HG03135 (cell line): ENCODE data around the gene TMSB15C.
"Not testable (repeated sequence)": the region's sequence is repeated elsewhere in the genome, so short reads cannot be mapped to it uniquely, and the experiment has no call there.

Experiments used
- ATAC-seq: cut with Tn5 transposase; IDR thresholded peaks from one replicate; pipeline ENCODE4 v1.9.1; 2021; ENCODE audit warnings: mild to moderate bottlenecking, moderate library complexity; ENCODE audit not compliant: unreplicated experiment

TMSB15C gene

DNA sequence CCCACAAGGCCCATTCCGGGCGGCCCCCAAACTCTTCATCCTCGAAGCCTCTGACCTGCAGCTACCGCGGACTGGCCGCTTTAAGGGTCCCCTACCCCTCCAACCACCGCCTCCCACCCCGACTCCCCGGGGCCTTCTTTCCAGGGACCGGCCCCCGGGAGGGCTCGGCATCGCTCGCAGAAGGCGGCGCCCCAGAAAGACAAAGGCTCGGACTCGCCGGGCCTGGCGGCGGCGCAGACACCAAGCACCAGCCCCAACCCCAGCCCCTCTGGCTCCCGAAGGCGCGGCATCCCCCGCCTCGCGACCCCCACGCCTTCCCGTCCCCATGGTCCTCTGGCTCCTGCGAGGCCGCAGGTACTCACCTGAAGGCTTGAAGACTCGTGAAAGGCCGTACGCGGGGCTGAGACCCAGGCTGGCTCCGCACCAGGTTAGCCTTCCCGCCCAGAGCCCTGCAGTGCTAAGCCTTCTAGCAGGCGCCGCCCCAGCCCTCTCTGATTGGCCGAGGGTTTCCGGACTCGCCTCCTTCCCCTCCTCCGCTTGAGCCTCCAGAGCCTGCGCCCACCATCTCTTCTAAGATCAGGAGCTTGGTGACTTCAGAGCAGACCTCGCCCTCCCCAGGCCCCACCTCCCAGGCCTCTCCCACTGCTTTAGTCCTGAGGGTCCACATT lies at the start of gene TMSB15C:
TSS of gene TMSB15C (minus strand) at position 459 of the 668 bp plus-strand sequence.
- ATAC-seq = peak; percentile 98

DNA sequence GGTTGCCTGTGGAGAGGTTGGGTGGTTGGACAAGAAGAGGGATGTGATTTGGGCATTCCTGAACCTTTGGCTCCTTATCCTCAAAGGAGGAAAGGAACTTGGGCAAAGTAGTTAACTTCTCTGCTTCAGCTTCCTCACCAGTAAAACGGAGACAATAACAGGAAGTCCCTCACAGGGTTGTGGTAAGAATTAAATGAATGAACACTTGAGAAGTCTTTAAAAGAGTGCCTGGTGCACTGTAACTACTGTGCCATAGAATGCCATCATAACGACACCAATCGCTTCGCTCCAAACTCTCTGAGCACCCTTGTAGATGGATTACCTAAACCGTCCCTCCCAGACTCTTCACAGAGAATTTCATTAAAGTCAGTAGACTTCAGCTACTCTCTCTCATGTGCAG lies 46.8 kb upstream of the TMSB15C start:
- ATAC-seq = peak; percentile 61

DNA sequence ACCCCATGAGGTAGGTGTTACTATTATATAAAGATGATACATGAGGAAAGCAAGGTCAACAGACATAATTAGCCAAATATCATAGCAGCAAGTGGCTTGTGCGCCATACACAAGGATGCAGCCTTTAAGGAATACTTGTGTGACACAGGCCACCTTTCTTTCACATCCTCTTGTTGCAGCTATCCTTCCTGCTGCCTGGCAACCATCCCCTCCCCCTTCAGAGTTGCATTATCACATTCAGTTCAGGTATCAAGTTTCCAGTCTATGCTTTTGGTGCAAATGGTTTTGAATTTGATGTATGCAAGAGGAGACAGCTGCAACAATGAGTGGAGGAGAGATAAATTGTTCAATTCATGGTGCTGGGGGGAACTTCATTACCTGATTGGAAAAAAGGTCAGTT lies 42.7 kb upstream of the TMSB15C start:
- no peak for ATAC-seq

DNA sequence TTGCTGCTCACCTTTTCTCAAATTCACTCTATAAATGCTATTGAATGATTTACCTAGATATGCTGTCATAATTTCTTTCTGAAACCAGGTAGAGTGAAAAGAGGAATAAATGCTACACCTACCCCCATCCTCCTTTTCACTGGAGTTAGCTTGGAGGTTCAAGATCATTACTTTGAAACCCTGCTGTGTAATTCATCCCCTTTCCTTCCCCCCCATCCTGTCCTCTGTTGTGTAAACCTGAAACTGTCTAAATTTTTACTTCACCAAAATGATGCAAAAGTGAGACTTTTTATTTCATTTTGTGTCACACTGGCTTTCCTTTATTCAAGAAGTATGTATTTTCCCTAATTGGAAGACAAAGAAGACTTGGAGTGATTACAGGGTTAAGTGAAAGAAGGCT lies 41.7 kb upstream of the TMSB15C start:
- no peak for ATAC-seq

DNA sequence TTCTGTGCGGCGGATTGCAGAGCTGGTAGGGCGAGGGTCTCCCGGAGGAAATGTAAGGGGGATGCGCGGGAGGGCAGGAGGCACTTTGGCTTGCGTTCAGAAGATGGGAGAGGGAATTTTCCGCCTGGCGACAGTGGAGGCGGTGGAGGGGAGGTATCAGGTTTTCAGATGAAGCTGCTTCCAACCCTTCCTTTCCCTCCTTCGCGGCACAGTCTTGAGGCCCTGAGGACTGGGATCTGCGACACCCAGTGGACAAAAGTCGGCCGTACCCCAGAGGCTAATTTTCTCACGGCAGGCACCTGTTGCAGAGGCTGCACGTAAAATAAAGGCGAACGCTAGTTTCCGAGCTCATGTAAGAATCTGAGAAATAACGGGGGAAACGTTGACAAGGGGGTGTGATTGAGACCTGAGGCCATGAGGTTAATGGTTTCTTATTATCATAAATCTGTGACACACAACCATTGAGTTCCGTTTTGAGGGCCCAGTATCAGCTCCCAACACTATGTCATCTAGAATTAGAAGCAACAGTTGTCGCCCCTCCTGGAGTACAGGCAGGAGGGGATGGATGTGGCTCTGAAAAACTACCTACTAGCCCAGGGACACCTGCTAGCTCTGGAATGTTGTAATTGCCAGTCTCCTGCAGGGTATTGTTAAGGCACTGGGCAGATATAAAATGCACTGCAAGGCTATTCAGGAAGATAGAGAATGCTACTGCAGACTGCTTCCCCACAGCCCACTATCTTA lies 37.4 kb upstream of the TMSB15C start:
- ATAC-seq = peak; percentile 44

DNA sequence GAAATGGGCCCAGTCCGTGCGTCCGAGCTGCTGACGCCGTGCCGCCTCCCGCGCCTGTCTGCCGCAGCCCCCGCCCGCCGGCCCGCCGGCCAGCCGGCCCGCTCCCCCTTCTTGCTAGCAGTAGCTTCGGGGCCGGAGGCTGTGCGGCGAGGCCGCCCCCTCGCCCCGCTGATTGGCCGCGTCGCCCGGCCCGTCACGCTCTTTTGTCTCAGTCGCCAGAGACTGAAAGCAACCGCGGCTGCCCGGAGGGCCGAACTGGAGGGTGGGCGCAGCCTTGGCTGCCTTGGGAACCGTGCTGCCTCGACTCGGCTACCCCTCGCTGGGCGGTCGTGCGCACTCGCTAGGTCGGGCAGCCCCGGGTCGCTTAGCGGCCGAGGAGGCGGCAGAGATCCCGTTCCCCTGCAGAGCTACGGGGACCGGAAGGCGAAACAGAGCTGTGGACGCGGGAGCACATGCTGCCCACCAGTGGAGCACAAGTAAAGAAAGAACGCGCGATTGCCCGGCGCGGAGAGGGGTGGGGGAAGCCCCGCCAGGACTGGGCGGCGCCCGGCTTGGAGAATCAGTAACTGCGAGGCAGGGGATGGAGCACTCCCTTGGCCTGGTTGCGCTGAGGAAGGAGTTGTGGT lies 36.4 kb upstream of the TMSB15C start, which contains the start of gene ZCCHC18:
TSS of gene ZCCHC18 (plus strand) at position 198 of the 626 bp plus-strand sequence. CDS start 1,589 bp downstream, outside the sequence.
- peak; percentile 68 for ATAC-seq

DNA sequence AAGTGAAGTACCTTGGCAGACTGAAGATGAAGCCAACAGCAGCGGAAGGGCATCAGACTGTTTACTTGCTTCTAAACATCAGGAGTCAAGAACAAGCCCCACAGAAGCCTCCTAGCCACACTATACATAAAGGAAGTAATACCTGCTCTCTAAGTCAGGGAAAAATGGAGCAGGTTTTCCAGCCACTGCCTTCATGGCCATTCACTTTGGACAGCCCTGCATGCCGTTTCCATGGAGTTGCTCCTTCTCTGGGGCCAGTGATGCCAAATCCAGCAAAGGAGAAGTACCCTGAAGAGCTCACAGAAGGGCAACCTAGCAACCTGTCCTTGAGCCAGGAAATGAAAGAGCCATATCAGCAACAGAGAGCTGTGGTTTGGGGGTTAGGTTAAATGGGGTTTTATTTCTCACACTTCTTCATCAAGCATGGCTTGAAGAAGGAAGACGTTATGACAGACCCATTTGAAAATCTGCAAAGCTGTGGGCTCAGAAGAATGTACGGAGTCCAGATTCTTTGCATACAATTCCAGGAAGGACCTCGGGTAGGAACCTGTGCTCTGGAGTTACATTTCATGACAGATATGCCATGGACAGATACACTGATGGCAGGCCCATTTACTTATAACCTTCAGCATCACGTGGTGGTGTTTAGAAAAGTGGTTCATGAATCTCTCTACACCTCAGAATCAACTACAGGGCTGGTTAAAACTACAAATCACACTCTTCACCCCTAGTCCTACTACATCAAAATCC lies 34.6 kb upstream of the TMSB15C start:
- ATAC-seq = peak; percentile 34

DNA sequence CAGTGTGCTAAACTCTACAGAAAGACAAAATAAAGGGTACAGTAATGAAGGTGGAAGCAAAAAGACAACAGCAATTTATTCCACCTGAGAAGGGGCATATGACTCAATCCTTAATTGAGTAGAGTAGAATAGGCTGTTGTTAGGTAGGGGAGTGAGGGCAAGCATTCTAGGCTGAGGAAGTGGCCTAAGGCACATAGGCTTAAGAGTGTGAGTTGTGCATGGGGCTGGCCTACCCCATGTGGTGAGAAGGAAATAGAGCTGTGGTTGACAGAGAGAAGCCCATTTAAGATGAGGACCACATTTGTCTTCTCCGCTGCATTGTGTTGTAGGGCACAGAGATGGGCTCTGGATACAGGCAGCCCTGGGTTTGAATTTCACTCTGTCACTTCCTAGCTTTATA lies 32.9 kb upstream of the TMSB15C start:
- no peak for ATAC-seq

DNA sequence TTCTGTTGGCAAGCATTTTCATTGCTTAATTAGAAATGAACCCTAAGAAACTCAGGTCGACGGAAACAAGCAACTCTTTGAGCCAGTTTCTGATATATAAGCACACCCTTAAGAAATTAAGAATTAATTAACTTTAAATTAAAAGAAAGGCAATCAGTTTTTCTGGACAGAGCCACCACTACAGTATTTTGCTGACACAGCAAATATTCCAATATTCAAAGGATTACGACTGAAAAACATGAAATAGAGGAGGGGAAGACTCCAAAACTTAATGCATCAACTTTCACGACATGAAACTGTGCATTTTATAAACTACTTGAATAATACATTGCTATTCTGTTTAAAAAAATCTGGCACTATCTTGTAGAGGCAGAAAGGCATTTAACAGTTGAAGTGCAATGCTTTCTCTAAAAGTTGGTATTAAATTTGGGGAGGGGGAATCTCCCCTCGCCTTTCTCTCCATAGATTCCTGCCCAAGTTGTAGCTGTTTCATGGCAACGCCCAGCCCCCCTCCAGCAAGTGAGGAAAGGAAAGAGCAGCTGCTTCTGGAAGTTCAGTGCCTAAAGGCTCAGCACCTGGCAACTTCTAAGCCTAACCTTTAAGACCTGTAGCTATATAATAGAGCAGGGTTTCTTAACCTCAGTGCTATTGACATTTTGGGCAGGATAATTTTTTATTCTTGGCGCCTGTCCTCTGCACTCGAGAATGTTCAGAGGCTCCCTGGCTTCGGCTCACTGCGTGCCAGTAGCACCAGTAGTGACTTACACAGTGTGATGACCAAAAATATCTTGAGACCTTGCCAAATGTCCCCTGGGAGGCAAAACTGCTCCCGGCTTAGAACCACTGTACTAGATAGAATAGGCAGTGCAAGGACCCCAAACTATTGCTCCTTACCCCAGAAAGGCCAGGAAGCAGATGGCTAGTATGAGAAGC lies 29.6 kb upstream of the TMSB15C start:
- ATAC-seq = no peak

DNA sequence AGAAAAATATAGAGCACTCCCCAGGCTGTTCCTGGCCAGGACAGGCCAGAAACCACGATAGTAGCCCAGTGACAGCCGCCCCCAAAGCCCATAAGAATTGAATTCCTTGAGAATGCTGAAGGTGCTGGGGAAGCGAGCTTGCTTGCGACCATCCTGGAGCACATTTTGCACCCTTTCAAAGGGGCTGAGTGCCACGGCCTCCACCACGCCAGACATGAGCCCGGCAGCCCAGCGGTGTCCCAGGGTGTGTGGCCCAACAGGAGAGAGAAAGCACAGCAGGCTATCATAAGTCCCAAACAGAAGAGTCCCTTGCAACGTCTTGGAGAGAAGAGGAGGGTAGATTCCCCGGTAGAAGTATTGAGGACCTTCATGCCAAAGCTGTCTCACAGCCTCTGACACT lies 28.6 kb upstream of the TMSB15C start:
- no peak for ATAC-seq

DNA sequence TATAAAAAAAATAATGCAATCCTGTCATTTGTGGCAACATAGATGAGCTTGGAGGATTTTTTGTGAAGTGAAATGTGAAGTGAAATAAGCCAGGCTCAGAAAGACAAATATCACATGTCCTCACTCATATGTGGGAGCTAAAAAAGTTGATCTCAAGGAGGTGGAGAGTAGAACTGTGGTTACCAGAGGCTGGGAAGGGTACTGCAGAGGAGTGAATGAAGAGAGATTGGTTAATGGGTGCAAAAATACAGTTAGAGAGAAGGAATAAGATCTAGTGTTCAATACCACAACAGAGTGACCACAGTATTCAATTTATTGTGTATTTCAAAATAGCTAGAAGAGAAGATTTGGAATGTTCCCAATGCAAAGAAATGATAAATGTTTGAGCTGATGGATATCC lies 22.9 kb upstream of the TMSB15C start:
- ATAC-seq = no peak

DNA sequence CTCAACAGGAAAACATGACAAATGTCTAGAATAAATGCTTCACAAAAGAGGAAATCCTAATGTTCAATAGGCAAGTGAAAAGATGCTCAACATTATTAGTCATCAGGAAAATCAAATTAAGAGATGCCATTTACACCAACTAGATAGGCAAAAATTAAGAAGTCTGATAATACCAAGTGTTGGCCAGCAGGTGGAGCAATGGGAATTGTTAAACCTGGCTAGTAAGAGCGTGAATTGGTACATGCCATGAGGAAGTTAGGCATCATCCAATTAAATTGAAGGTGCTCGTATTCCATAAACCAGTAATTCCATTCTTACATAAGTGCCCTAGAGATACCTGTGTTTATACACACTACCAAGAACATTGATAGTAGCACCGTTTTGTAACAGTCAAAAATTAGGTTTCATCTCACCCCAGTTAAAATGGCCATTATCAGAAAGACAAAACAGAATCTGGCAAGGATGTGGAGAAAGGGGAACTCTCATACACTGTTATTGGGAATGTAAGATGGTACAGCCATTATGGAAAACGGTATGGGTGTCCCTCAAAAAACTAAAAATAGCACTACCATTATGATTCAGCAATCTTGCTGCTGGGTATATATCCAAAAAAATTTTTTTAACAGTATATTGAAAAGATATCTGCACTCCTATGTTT lies 22.2 kb upstream of the TMSB15C start:
- ATAC-seq = peak; percentile 85

DNA sequence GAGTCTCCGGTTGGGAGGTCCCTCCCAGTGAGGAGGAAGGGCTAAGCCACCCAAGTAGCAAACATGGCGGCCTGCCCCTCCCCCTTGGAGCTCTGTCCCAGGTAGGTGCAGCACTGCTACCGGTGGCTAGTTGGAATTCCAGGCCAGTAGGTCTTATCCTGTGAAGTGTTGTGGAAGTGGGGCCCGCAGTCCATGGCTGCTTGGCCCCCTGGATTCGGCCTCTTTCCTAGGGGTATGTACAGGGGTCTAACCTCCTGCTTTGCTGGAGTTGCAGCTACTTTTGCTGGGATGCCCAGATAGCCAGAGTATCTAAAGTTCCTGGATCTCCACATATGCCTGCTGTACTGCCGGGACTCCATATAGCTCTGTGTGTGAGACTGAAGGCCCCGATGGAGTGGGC lies 9.9 kb upstream of the TMSB15C start:
- ATAC-seq = no peak

DNA sequence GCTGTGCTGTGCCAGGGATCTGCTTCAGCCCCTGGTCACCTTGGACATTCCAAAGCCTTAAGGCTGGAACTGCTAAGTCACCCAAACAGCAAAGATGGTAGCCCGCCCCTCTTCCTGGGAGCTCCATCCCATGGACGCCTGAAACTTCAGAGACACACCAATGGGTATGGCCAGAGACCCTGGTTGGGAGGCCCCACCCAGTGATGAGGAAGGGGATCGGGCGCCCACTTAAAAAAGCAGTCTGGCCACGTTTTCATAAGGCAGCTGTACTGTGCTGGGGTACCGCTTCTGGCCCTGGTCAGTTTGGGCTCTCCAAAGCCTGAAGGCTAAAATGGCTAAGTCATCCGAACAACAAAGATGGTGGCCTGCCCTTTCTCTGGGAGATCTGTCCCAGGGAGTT lies 9.4 kb upstream of the TMSB15C start:
- ATAC-seq = no peak

DNA sequence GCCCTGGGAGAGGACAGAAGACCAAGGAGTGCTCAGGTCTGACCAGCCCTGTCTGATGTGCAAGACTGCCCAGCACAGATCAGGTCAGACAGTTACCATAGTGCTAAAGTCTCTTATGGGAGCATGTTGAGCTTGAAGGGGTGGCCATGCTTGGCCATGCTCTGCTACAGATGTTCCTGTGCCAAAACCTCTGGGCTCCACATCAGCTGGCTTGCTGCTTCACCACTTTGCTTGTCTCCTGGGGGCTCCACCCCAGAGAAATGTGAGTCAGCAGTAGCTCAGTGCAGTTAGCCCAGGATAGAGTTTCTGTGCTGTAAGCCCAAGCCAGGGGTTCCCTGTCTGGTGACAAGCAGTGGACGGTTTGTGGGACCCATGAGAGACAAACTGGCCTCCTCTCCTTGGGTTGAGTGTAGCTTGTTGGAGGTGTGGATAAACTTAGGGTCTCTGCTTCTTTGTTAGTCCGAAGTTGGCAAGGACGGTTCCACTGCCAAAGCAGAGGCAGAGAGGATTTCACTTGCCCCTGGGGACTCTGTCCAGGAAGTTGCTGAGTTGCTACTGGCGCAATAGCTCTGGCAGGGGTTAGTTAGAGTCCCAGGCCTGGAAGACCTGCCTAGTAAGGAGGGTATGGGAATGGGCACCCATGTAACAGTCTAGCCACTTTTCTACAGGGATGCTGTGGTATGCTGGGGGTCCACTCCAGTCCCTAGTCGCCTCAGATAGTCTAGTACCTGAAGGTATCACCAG lies 8.7 kb upstream of the TMSB15C start:
- ATAC-seq = no peak

DNA sequence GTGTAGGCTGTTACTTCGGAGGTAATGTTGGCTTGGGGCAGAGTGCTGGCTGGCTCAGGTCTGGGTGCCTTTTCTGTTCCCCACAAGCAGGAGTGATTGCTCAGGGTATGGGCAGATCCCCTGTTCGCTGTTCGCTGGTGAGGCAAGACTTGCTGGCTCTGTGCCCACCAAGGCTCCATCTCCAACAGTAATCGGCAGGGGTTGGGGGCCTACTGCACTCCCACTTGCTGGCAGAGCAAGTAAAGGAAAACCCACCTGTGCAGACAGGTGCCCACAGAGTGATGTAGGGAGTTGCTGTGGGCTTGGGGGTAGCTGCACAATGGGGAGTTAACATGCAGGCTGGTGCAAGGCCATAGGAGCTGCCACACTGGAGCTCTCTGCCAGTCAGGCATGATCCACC lies 8.0 kb upstream of the TMSB15C start:
- ATAC-seq = no peak

DNA sequence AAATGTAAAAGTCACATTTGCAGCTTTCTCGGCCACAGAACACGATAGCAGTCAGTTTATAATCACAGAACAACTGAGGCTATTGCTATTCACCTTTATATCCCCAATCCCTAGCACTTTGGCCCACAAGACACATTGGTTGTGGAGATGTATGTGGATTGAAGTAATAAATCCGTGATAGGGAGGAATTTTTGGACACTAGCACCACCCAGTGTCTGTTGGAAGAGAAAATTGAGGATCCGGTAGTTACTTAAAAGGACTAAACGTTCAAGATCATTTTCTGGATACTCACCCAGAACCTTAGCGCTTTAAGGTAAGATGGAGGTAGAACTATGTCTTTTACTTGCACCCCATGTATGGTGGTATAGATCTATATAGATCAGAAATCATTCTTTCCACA lies 1.8 kb upstream of the TMSB15C start:
- not testable (repeated sequence) for ATAC-seq

DNA sequence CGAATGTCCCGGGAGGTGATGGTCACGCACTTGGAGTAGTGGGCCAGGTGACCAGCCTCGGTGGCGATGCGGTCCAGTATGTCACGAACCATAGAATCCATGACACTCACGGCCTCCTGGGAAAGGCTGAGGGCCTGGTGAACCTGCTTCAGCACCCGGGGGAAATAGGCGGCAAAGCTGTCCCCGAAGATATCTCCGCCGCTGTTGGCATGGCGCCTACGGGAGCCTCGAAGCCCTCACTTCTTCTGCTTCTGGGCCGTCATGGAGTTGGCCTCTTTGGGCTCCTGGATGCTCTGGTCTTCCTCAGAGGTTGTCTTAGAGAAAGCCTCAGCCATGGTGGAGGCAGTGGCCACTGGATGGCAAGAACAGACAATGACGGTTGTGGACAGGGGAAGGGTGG lies 13.4 kb downstream of the TMSB15C start:
- ATAC-seq = not testable (repeated sequence)

DNA sequence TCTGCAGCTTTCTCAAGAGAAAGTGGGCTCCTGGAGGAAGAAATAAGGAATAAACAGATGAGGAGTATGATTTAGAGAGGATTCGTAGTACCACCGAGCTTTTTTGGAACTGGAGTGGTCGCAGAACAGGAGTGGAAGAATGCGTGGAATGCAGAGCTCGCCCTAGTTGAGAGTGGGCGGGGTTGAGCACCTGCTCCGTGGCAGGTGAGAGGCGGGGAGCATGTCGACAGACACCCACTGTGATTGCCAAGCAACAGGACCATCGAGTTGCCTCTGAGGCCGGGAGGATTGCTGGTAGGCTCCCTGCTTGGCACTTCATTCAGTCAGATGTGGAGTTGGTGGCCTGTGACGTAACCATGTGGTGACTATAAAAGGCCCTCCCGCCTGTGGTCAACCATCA lies 21.1 kb downstream of the TMSB15C start:
- not testable (repeated sequence) for ATAC-seq
